HepG2 (cell line): ENCODE results near the gene TRNT1. TPM values are rescaled to one million over a fixed set of nuclear protein-coding genes. Genes with fewer than 3 reads are reported as not detected.

Experiments used
- CHD4 ChIP-seq: fragments of 200-600 bp; sonication (generic); IDR thresholded peaks from 2 replicates; pipeline ENCODE4 v1.7.0; 2017; ENCODE audit warnings: mild to moderate bottlenecking, low read length, borderline replicate concordance
- HDAC1 ChIP-seq: sonication (generic); formaldehyde crosslinking; IDR thresholded peaks from 2 replicates; pipeline ENCODE4 v1.5.1; 2020; ENCODE audit warnings: mild to moderate bottlenecking, missing genetic modification reagents
- IRF9 ChIP-seq: sonication (generic); formaldehyde crosslinking; IDR thresholded peaks from 2 replicates; pipeline ENCODE4 v1.8.0; 2022; ENCODE audit warnings: missing genetic modification reagents, mild to moderate bottlenecking, borderline replicate concordance
- IRX3 ChIP-seq: sonication (generic); formaldehyde crosslinking; IDR thresholded peaks from 2 replicates; pipeline ENCODE4 v1.8.1; 2023; ENCODE audit warnings: mild to moderate bottlenecking, low read depth, missing genetic modification reagents, borderline replicate concordance
- POLR2AphosphoS2 ChIP-seq: IDR thresholded peaks from 2 replicates; pipeline ENCODE4 v1.6.1; 2011; ENCODE audit warnings: low read depth, low read length, improper control_type of control experiment
- SCMH1 ChIP-seq: sonication (generic); formaldehyde crosslinking; IDR thresholded peaks from 2 replicates; pipeline ENCODE4 v1.9.0; 2021; ENCODE audit warnings: missing genetic modification reagents, mild to moderate bottlenecking, borderline replicate concordance
- SMAD3 ChIP-seq: sonication (generic); formaldehyde crosslinking; IDR thresholded peaks from 2 replicates; pipeline ENCODE4 v1.4.0; 2020; ENCODE audit warnings: missing genetic modification reagents
- SRSF9 ChIP-seq: fragments of 200-400 bp; formaldehyde crosslinking; IDR thresholded peaks from 2 replicates; pipeline ENCODE4 v1.6.1; 2018; ENCODE audit warnings: borderline replicate concordance, mild to moderate bottlenecking, low read depth, low read length; ENCODE audit not compliant: insufficient read depth, poor library complexity, severe bottlenecking
- ZFP36L2 ChIP-seq: sonication (generic); formaldehyde crosslinking; IDR thresholded peaks from 2 replicates; pipeline ENCODE4 v1.4.0; 2020; ENCODE audit warnings: missing genetic modification reagents
- ZNF512B ChIP-seq: sonication (generic); formaldehyde crosslinking; IDR thresholded peaks from 2 replicates; pipeline ENCODE4 v1.5.1; 2020; ENCODE audit warnings: missing genetic modification reagents, mild to moderate bottlenecking, borderline replicate concordance
- ZNF552 ChIP-seq: sonication (generic); formaldehyde crosslinking; IDR thresholded peaks from 2 replicates; pipeline ENCODE4 v1.9.0; 2022; ENCODE audit warnings: missing genetic modification reagents, mild to moderate bottlenecking, borderline replicate concordance
- ZNF704 ChIP-seq: sonication (generic); formaldehyde crosslinking; IDR thresholded peaks from 2 replicates; pipeline ENCODE4 v1.8.1; 2023; ENCODE audit warnings: mild to moderate bottlenecking, inconsistent platforms, moderate library complexity, missing genetic modification reagents, borderline replicate concordance
- polyA plus RNA-seq, 8 experiments: library from polyadenylated mRNA; depleted of rRNA in 3 of 8; stranded (reverse) in 7 of 8; unstranded in 1 of 8; fragments of >200 nt; fragmentation: Illumina TruSeq in 4 of 8; extraction: Trizol in 4 of 8; gene quantifications; 2 replicates each; pipeline versions ENCODE4 v1.2.1 to v1.2.3, GENCODE V29; 2011 to 2016; ENCODE audit warnings: low read depth in 4 of 8, missing spikeins in 1 of 8, mixed read lengths in 1 of 8; ENCODE audit not compliant: insufficient read depth in 1 of 8
- total RNA-seq, 5 experiments: library from RNA; depleted of rRNA; stranded (reverse); fragments of >200 nt; fragmentation: Illumina TruSeq; extraction: Trizol; gene quantifications; 2 replicates each; pipeline ENCODE4 v1.2.3, GENCODE V29; 2016; ENCODE audit warnings: low read depth in 1 of 5
- TF ChIP-seq, protein P1 (sequence below): IDR thresholded peaks from 2 replicates; pipeline ENCODE4 v1.6.1; 2016; ENCODE audit warnings: missing compliant biosample characterization, missing genetic modification reagents, borderline replicate concordance
- TF ChIP-seq, protein P2 (sequence below): sonication (generic); formaldehyde crosslinking; conservative IDR thresholded peaks from 2 replicates; pipeline ENCODE4 v1.5.0; 2020; ENCODE audit warnings: missing genetic modification reagents
- TF ChIP-seq, protein P3 (sequence below): IDR thresholded peaks from 2 replicates; pipeline ENCODE4 v1.6.1; 2016; ENCODE audit warnings: missing genetic modification reagents, missing compliant biosample characterization

TRNT1 gene
- total and polyA plus RNA-seq, 2 of the 13 experiments (the other 11 are each of a cell fraction or from before 2014, with no cell fraction given) = 9.4 to 27.7 TPM

DNA sequence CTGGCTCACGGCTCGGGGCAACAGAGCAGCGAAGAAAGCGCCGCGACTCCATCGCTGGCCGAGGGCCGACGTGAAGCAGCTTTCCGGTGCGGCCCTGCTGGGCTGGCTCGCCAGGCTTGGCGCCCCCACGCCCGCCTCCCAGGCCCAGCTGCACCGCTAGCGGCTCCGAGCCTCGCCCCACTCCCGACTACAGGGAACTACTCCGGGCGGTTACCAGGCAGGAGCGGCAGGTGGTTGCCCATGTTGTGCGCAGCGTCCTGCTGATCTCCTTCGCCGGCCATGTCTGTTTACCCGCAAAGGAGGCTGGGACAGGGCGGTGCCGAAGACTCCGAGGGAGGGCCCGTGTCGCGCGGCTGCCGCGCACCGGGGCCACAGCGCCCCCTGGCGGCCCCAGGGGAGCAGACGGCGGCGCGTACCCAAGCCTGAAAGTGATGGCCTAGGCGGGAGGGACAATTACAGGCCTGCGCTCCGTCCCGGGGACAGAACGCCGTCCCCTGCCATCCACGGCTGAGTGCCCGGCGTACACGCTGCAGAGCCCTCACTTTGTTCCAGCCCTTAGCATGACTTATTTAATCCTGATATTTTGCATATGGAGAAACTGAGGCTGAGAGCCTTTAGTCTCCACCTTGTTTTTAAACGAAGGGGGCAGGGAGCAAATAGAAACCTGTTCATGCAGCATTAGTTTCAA, 52.8 kb downstream of the TRNT1 start, which contains the start of gene CRBN (continued):
- TF ChIP-seq IRX3 (CRISPR knock-in tag) (no peak), ZNF704 (CRISPR knock-in tag) (peak; percentile 85; the same call in 1 of the 2 replicates), ZNF552 (CRISPR knock-in tag) (no peak; the same call in 1 of the 2 replicates), IRF9 (CRISPR knock-in tag) (peak; percentile 90), HDAC1 (CRISPR knock-in tag) (peak; percentile 99), ZNF512B (CRISPR knock-in tag) (no peak), CHD4 (no peak), POLR2AphosphoS2 (0 out of 2 replicates have a peak, but pooled peaks have one; percentile 68), SRSF9 (no peak), SCMH1 (CRISPR knock-in tag) (no peak), ZFP36L2 (no peak), SMAD3 (CRISPR knock-in tag) (peak; percentile 74; the same call in 1 of the 2 replicates)
- TF ChIP-seq, protein P1, sequence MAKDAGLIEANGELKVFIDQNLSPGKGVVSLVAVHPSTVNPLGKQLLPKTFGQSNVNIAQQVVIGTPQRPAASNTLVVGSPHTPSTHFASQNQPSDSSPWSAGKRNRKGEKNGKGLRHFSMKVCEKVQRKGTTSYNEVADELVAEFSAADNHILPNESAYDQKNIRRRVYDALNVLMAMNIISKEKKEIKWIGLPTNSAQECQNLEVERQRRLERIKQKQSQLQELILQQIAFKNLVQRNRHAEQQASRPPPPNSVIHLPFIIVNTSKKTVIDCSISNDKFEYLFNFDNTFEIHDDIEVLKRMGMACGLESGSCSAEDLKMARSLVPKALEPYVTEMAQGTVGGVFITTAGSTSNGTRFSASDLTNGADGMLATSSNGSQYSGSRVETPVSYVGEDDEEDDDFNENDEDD = peak; percentile 80; the same call in 1 of the 2 replicates
- TF ChIP-seq, protein P2, sequence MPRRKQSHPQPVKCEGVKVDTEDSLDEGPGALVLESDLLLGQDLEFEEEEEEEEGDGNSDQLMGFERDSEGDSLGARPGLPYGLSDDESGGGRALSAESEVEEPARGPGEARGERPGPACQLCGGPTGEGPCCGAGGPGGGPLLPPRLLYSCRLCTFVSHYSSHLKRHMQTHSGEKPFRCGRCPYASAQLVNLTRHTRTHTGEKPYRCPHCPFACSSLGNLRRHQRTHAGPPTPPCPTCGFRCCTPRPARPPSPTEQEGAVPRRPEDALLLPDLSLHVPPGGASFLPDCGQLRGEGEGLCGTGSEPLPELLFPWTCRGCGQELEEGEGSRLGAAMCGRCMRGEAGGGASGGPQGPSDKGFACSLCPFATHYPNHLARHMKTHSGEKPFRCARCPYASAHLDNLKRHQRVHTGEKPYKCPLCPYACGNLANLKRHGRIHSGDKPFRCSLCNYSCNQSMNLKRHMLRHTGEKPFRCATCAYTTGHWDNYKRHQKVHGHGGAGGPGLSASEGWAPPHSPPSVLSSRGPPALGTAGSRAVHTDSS = peak; percentile 56; the same call in 1 of the 2 replicates
- TF ChIP-seq, protein P3, sequence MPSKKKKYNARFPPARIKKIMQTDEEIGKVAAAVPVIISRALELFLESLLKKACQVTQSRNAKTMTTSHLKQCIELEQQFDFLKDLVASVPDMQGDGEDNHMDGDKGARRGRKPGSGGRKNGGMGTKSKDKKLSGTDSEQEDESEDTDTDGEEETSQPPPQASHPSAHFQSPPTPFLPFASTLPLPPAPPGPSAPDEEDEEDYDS (CRISPR knock-in tag) = peak; percentile 68; the same call in 1 of the 2 replicates
